HepG2 (cell line): Measurements from ENCODE around the gene FGF9. TPM values are rescaled to one million over a fixed set of nuclear protein-coding genes. Genes with fewer than 3 reads are reported as not detected.

Source experiments
- ATAC-seq: fragments of 200-7000 bp; cut with Tn5 transposase; 3 replicates; pipeline ENCODE4 v1.9.1; 2020; ENCODE audit warnings: mild to moderate bottlenecking, moderate library complexity
- BruUV-seq: library from RNA; stranded (reverse); fragments of 400-500 nt; replicated peaks from 2 replicates; lab custom pipeline; 2021; lab: Mats Ljungman, UMichigan
- CTCF ChIA-PET: fragments of 300-600 bp; formaldehyde crosslinking; extraction: SDS; loops from one replicate; lab custom pipeline; 2021; ENCODE audit warnings: low total read pairs, inconsistent platforms, low intra/inter-chr PET ratio; lab: Yijun Ruan, JAX
- POLR2A ChIA-PET: fragments of 350-600 bp; sonication (Branson Sonifier 250); formaldehyde crosslinking; loops from one replicate; lab custom pipeline; 2020; ENCODE audit warnings: antibody characterized with exemption, inconsistent platforms; lab: Yijun Ruan, JAX
- DNase-seq: peaks from one replicate; pipeline ENCODE4 v3.0.0-alpha.2; 2015; ENCODE audit warnings: low spot score
- FAIRE-seq: peaks from 3 replicates; lab custom pipeline; 2011; peaks lifted over from hg19 to GRCh38; lab: Jason Lieb, UNC
- H2AFZ ChIP-seq: one replicate; pipeline ENCODE4 v1.6.1; 2011; ENCODE audit warnings: low read length, inconsistent platforms
- H3K27ac ChIP-seq: fragments of 300-600 bp; 3 replicates; pipeline ENCODE4 v1.8.0; 2011; ENCODE audit warnings: mixed run types, mild to moderate bottlenecking, mixed read lengths, low read length, inconsistent platforms; ENCODE audit not compliant: insufficient read depth; ENCODE audit errors: extremely low read length
- H3K27me3 ChIP-seq, 2 experiments: fragments of 200-600 bp in 1 of 2; 2 replicates in 1 of 2; 3 replicates in 1 of 2; pipeline versions ENCODE4 v1.6.0 to v1.8.0; 2011; ENCODE audit warnings: low read length in 2 of 2, mild to moderate bottlenecking in 2 of 2, moderate library complexity in 2 of 2, inconsistent platforms in 1 of 2; ENCODE audit not compliant: insufficient read depth in 2 of 2, control insufficient read depth in 1 of 2
- H3K36me3 ChIP-seq, 2 experiments: fragments of 200-600 bp in 1 of 2; replicated peaks in 1 of 2; 2 replicates in 1 of 2; 3 replicates in 1 of 2; pipeline versions ENCODE4 v1.5.1 to v1.8.0; 2011; ENCODE audit warnings: low read length in 2 of 2, inconsistent platforms in 1 of 2; ENCODE audit not compliant: insufficient read depth in 2 of 2, control insufficient read depth in 1 of 2
- H3K4me1 ChIP-seq: 2 replicates; pipeline ENCODE4 v1.5.1; 2012; ENCODE audit warnings: low read length, inconsistent platforms; ENCODE audit not compliant: insufficient read depth
- H3K4me2 ChIP-seq: 2 replicates; pipeline ENCODE4 v1.6.0; 2011; ENCODE audit warnings: low read depth, low read length, inconsistent platforms
- H3K4me3 ChIP-seq, 3 experiments: fragments of 200-600 bp in 1 of 3; sonication (generic), shearing (Covaris generic) in 1 of 3; replicated peaks in 1 of 3; 2 replicates each; pipeline ENCODE4 v1.5.1; 2011 to 2016; ENCODE audit warnings: low read length in 3 of 3, inconsistent platforms in 2 of 3, low read depth in 2 of 3, mild to moderate bottlenecking in 2 of 3, control low read depth in 1 of 3, mixed read lengths in 1 of 3; ENCODE audit not compliant: insufficient read depth in 1 of 3
- H3K79me2 ChIP-seq: one replicate; pipeline ENCODE4 v1.6.1; 2011; ENCODE audit warnings: low read length, inconsistent platforms; ENCODE audit not compliant: insufficient read depth
- H3K9ac ChIP-seq: 2 replicates; pipeline ENCODE4 v1.6.0; 2011; ENCODE audit warnings: mild to moderate bottlenecking, low read depth, low read length, inconsistent platforms; ENCODE audit not compliant: insufficient read depth
- H3K9me3 ChIP-seq: 2 replicates; pipeline ENCODE4 v1.5.1; 2012; ENCODE audit warnings: mild to moderate bottlenecking, low read length
- H4K20me1 ChIP-seq: 2 replicates; pipeline ENCODE4 v1.6.0; 2011; ENCODE audit warnings: inconsistent platforms, mild to moderate bottlenecking, low read length, moderate library complexity; ENCODE audit not compliant: insufficient read depth
- CREM ChIP-seq, 2 experiments: sonication (generic) in 1 of 2; formaldehyde crosslinking in 1 of 2; IDR thresholded peaks; 2 replicates each; pipeline versions ENCODE4 v1.4.0 to v1.6.1; 2016 to 2020; ENCODE audit warnings: antibody characterized with exemption in 1 of 2, mild to moderate bottlenecking in 1 of 2, missing genetic modification reagents in 1 of 2
- HOXA5 ChIP-seq: sonication (generic); formaldehyde crosslinking; IDR thresholded peaks from 2 replicates; pipeline ENCODE4 v1.4.0; 2020; ENCODE audit warnings: missing genetic modification reagents
- IRF2 ChIP-seq: IDR thresholded peaks from 2 replicates; pipeline ENCODE4 v1.6.1; 2018; ENCODE audit warnings: missing genetic modification reagents, missing compliant biosample characterization
- KLF11 ChIP-seq: IDR thresholded peaks from 2 replicates; pipeline ENCODE4 v1.6.1; 2016; ENCODE audit warnings: missing compliant biosample characterization
- NCOA5 ChIP-seq: sonication (generic); formaldehyde crosslinking; IDR thresholded peaks from 2 replicates; pipeline ENCODE4 v1.4.0; 2020; ENCODE audit warnings: missing genetic modification reagents
- NFRKB ChIP-seq: fragments of 450-650 bp; IDR thresholded peaks from 2 replicates; pipeline ENCODE4 v1.6.1; 2017
- TBX2 ChIP-seq: sonication (generic); formaldehyde crosslinking; IDR thresholded peaks from 2 replicates; pipeline ENCODE4 v1.5.0; 2020; ENCODE audit warnings: missing genetic modification reagents, mild to moderate bottlenecking, borderline replicate concordance
- ZBTB3 ChIP-seq: sonication (generic); formaldehyde crosslinking; IDR thresholded peaks from 2 replicates; pipeline ENCODE4 v1.4.0; 2020; ENCODE audit warnings: low read depth, mild to moderate bottlenecking, moderate library complexity, missing genetic modification reagents, borderline replicate concordance
- ZNF12 ChIP-seq: sonication (generic); formaldehyde crosslinking; IDR thresholded peaks from 2 replicates; pipeline ENCODE4 v1.5.0; 2020; ENCODE audit warnings: missing genetic modification reagents
- ZNF232 ChIP-seq: sonication (generic); formaldehyde crosslinking; IDR thresholded peaks from 2 replicates; pipeline ENCODE4 v1.4.0; 2020; ENCODE audit warnings: missing genetic modification reagents, borderline replicate concordance
- ZNF30 ChIP-seq: sonication (generic); formaldehyde crosslinking; IDR thresholded peaks from 2 replicates; pipeline ENCODE4 v1.5.0; 2020; ENCODE audit warnings: mild to moderate bottlenecking, missing genetic modification reagents
- ZNF335 ChIP-seq: sonication (generic); formaldehyde crosslinking; IDR thresholded peaks from 2 replicates; pipeline ENCODE4 v1.4.0; 2020; ENCODE audit warnings: missing genetic modification reagents
- ZNF432 ChIP-seq: sonication (generic); formaldehyde crosslinking; IDR thresholded peaks from 2 replicates; pipeline ENCODE4 v1.5.0; 2020; ENCODE audit warnings: missing genetic modification reagents, mild to moderate bottlenecking, borderline replicate concordance
- WGBS: methylation state at CpG from one replicate; pipeline ENCODE4 v1.1.6; 2017; ENCODE audit warnings: low lambda C conversion rate; 5-methylcytosine and 5-hydroxymethylcytosine counted together
- in situ Hi-C: cut with HindIII; loops from 2 replicates; pipeline ENCODE4 v1.10.0; 2017; ENCODE audit warnings: low pct_unique_long_range_greater_than_20kb; ENCODE audit not compliant: extremely low pct_ligation_motif_present
- intact Hi-C: fragments of 100-400 bp; cut with micrococcal nuclease; formaldehyde crosslinking; loops from one replicate; pipeline ENCODE4 v1.10.0; 2022; ENCODE audit not compliant: unreplicated experiment
- polyA plus RNA-seq, 8 experiments: library from polyadenylated mRNA; depleted of rRNA in 3 of 8; stranded (reverse) in 7 of 8; unstranded in 1 of 8; fragments of >200 nt; fragmentation: Illumina TruSeq in 4 of 8; extraction: Trizol in 4 of 8; gene quantifications; 2 replicates each; pipeline versions ENCODE4 v1.2.1 to v1.2.3, GENCODE V29; 2011 to 2016; ENCODE audit warnings: low read depth in 4 of 8, missing spikeins in 1 of 8, mixed read lengths in 1 of 8; ENCODE audit not compliant: insufficient read depth in 1 of 8
- total RNA-seq, 5 experiments: library from RNA; depleted of rRNA; stranded (reverse); fragments of >200 nt; fragmentation: Illumina TruSeq; extraction: Trizol; gene quantifications; 2 replicates each; pipeline ENCODE4 v1.2.3, GENCODE V29; 2016; ENCODE audit warnings: low read depth in 1 of 5
- TF ChIP-seq, protein P1 (sequence below): sonication (generic); formaldehyde crosslinking; IDR thresholded peaks from 2 replicates; pipeline ENCODE4 v1.8.0; 2022; ENCODE audit warnings: missing genetic modification reagents, mild to moderate bottlenecking, inconsistent platforms, borderline replicate concordance
- TF ChIP-seq, protein P2 (sequence below): sonication (generic); formaldehyde crosslinking; IDR thresholded peaks from 2 replicates; pipeline ENCODE4 v1.5.0; 2020; ENCODE audit warnings: missing genetic modification reagents, mild to moderate bottlenecking, borderline replicate concordance
- TF ChIP-seq, protein P3 (sequence below): sonication (generic); formaldehyde crosslinking; IDR thresholded peaks from 2 replicates; pipeline ENCODE4 v1.5.0; 2020; ENCODE audit warnings: mild to moderate bottlenecking, missing genetic modification reagents

The FGF9 gene
- total and polyA plus RNA-seq, 2 of the 13 experiments (the other 11 are each of a cell fraction or from before 2014, with no cell fraction given), result not detected

DNA sequence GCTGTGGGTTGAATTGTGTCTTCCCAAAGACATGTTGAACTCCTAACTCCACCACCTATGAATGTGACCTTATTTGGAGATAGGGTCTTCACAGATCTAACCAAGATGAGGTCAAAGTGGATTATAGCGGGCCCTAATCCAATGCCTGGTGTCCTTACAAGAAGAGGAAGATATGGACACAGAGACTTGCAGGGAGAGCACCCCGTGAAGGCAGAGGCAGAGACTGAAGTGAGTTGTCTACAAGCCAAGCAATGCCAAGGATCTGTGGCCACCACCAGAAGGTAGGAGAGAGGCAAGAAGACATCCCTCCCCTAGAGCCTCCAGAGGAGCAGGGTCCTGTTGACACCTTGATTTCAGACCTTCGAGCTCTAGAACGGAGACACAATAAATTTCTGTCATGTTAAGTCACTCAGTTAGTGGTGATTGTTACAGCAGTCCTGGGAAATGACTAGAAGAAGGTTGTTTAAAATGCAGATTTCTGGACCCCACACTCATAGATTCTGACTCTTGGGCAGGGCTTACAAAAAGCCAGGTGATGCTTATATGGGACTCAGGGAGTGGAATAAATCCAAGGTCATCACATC lies 70.6 kb downstream of the FGF9 start (continued):
- TF ChIP-seq, protein P1, sequence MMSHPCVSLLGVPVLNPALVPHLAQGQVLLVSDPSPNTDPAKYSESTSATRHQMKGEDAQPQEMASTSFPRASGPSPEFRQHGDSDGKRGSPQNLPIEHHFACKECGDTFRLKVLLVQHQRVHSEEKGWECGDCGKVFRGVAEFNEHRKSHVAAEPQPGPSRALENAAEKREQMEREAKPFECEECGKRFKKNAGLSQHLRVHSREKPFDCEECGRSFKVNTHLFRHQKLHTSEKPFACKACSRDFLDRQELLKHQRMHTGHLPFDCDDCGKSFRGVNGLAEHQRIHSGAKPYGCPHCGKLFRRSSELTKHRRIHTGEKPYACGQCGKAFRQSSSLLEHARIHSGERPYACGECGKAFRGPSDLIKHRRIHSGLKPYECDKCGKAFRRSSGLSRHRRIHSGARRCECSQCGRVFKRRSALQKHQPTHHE (CRISPR knock-in tag), result no peak
- TF ChIP-seq KLF11 (CRISPR knock-in tag), result no peak

DNA sequence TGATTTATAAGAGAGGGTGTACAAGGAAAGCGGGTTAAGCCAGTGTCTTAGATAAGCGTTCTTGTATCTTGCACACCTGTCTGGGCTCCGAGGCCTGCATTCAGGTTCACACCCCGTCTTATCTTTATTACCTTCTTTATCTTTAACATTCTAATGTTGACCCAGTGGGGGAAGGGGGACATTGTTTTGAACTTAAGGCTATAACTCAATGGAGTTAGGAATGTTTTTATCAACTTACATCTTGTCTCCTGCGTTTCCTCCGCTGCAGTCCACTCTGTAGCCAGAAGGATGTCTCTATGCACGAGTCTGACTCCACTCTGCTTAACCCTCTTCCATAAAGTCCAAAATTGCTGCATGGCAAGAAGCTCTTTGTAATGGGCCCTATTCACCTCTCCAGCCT lies 71.2 kb downstream of the FGF9 start:
- no peaks in the 10 kb centered on the region for H3K9me3 ChIP-seq
- 43% methylated on average over 7 of the region's 7 CpGs for WGBS
- no peak overlapping the region for H3K4me2 ChIP-seq
- FAIRE-seq (no peak), ATAC-seq (no peak), DNase-seq (no peak)
- H3K4me3 ChIP-seq, result no peak overlapping the region
- peaks cover 0 to 3% of the 10 kb centered on the region in 2 experiments; a peak in 1 of 5 replicates for H3K27me3 ChIP-seq
- no peak overlapping the region for H3K9ac ChIP-seq
- no TSS peak for BruUV-seq
- POLR2A ChIA-PET, result no interaction called here
- no peaks in the 10 kb centered on the region for H3K36me3 ChIP-seq
- no peaks in the 10 kb centered on the region for H3K79me2 ChIP-seq
- H4K20me1 ChIP-seq, result no peaks in the 10 kb centered on the region
- CTCF ChIA-PET, result no interaction called here
- H3K27ac ChIP-seq, result no peak overlapping the region
- H2AFZ ChIP-seq, result no peak overlapping the region
- intact Hi-C loops (no loop called here), in situ Hi-C loops (no loop called here)
- H3K4me1 ChIP-seq, result no peaks in the 10 kb centered on the region
- TF ChIP-seq IRF2, result no peak
- no peak for TF ChIP-seq TBX2
- TF ChIP-seq CREM (IDR thresholded peaks at IDR 0.05), result no peak
- TF ChIP-seq CREM (CRISPR knock-in tag; IDR thresholded peaks at IDR 0.05), result no peak
- TF ChIP-seq NCOA5, result no peak
- TF ChIP-seq ZNF335 (CRISPR knock-in tag), result no peak
- TF ChIP-seq, protein P2, sequence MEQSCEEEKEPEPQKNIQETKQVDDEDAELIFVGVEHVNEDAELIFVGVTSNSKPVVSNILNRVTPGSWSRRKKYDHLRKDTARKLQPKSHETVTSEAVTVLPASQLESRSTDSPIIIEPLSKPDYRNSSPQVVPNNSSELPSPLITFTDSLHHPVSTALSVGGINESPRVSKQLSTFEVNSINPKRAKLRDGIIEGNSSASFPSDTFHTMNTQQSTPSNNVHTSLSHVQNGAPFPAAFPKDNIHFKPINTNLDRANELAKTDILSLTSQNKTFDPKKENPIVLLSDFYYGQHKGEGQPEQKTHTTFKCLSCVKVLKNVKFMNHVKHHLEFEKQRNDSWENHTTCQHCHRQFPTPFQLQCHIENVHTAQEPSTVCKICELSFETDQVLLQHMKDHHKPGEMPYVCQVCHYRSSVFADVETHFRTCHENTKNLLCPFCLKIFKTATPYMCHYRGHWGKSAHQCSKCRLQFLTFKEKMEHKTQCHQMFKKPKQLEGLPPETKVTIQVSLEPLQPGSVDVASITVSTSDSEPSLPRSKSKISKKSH (CRISPR knock-in tag), result no peak
- no peak for TF ChIP-seq NFRKB
- no peak for TF ChIP-seq ZNF30 (CRISPR knock-in tag)
- TF ChIP-seq ZNF12 (CRISPR knock-in tag), result no peak
- no peak for TF ChIP-seq HOXA5
- TF ChIP-seq ZBTB3 (CRISPR knock-in tag), result no peak
- TF ChIP-seq ZNF232 (CRISPR knock-in tag), result no peak
- TF ChIP-seq ZNF432 (CRISPR knock-in tag), result no peak
- TF ChIP-seq, protein P3, sequence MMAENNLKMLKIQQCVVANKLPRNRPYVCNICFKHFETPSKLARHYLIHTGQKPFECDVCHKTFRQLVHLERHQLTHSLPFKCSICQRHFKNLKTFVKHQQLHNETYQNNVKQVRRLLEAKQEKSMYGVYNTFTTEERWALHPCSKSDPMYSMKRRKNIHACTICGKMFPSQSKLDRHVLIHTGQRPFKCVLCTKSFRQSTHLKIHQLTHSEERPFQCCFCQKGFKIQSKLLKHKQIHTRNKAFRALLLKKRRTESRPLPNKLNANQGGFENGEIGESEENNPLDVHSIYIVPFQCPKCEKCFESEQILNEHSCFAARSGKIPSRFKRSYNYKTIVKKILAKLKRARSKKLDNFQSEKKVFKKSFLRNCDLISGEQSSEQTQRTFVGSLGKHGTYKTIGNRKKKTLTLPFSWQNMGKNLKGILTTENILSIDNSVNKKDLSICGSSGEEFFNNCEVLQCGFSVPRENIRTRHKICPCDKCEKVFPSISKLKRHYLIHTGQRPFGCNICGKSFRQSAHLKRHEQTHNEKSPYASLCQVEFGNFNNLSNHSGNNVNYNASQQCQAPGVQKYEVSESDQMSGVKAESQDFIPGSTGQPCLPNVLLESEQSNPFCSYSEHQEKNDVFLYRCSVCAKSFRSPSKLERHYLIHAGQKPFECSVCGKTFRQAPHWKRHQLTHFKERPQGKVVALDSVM (CRISPR knock-in tag), result no peak
- TF ChIP-seq, all 625 proteins: peak for 0
